Prostate gland (tissue), 2 donors: ENCODE data around the gene MALRD1. TPM values are rescaled to one million over a fixed set of nuclear protein-coding genes. Genes with fewer than 3 reads are reported as not detected.

Experiments used
- DNase-seq: peaks from one replicate; pipeline ENCODE4 v3.0.0-alpha.2; 2019; ENCODE audit warnings: low spot score
- H3K27ac ChIP-seq, 2 donors: fragments of 200-600 bp; sonication (generic); 2 replicates each; pipeline ENCODE4 v1.5.1; 2017 to 2019
- H3K27me3 ChIP-seq: fragments of 200-600 bp; sonication (generic); replicated peaks from 2 replicates; pipeline ENCODE4 v1.5.1; 2019; ENCODE audit not compliant: insufficient read depth
- H3K36me3 ChIP-seq, 2 donors: fragments of 200-600 bp; sonication (generic); 1 replicate in 1 of 2; 2 replicates in 1 of 2; pipeline versions ENCODE4 v1.5.1 to v1.8.1; 2017 to 2019
- H3K4me1 ChIP-seq: fragments of 200-600 bp; sonication (generic); replicated peaks from 2 replicates; pipeline ENCODE4 v1.5.1; 2019
- H3K4me3 ChIP-seq, 2 donors: fragments of 200-600 bp; sonication (generic); 2 replicates each; pipeline ENCODE4 v1.5.1; 2017 to 2019
- H3K9me3 ChIP-seq: fragments of 200-600 bp; sonication (generic); 2 replicates; pipeline ENCODE4 v1.5.1; 2017
- POLR2A ChIP-seq: fragments of 450-650 bp; IDR thresholded peaks from one replicate; pipeline ENCODE4 v1.6.1; 2016; ENCODE audit warnings: antibody characterized with exemption, mild to moderate bottlenecking
- POLR2AphosphoS5 ChIP-seq: sonication (generic); formaldehyde crosslinking; IDR thresholded peaks from one replicate; pipeline ENCODE4 v1.6.1; 2017; ENCODE audit warnings: antibody characterized with exemption
- WGBS: methylation state at CpG from one replicate; pipeline ENCODE4 v1.1.5; 2018; 5-methylcytosine and 5-hydroxymethylcytosine counted together
- intact Hi-C: fragments of 100-400 bp; cut with DNase I; formaldehyde crosslinking; loops from one replicate; pipeline ENCODE4 v1.14.2; 2022
- total RNA-seq, 2 donors: library from RNA; depleted of rRNA; stranded (reverse); fragments of >200 nt; gene quantifications; one replicate each; pipeline ENCODE4 v1.1.0, GENCODE V29; 2016
- TF ChIP-seq, protein P1 (sequence below), 4 experiments: fragments of 200-600 bp in 2 of 4; fragments of 450-650 bp in 2 of 4; sonication (generic) in 2 of 4; IDR thresholded peaks; 1 replicate in 3 of 4; 2 replicates in 1 of 4; pipeline ENCODE4 v1.5.1; 2016 to 2019; ENCODE audit warnings: antibody characterized with exemption in 4 of 4, mild to moderate bottlenecking in 2 of 4, moderate library complexity in 2 of 4

Gene MALRD1
- total RNA-seq, 2 donors from 2014 or later = 2.1 TPM; not detected in 1

GRCh38 chr10:19772972-19773371 is 724.4 kb downstream of the MALRD1 start:
- intact Hi-C loops = no loop called here
- Histone ChIP-seq H3K4me3 (no peak overlapping the region), H3K36me3 (no peaks in the 10 kb centered on the region), H3K27ac (no peak overlapping the region), H3K9me3 (no peaks in the 10 kb centered on the region), H3K27me3 (no peaks in the 10 kb centered on the region), H3K4me1 (no peaks in the 10 kb centered on the region)
- no peak for DNase-seq
- 80% methylated on average over 2 of the region's 2 CpGs for WGBS
- TF ChIP-seq POLR2A = no peak
- no peak for TF ChIP-seq POLR2AphosphoS5

GRCh38 chr10:19775296-19775695 is 726.7 kb downstream of the MALRD1 start:
- no peaks in the 10 kb centered on the region for H3K36me3 ChIP-seq
- DNase-seq = no peak
- H3K27me3 ChIP-seq = no peaks in the 10 kb centered on the region
- H3K4me3 ChIP-seq = no peak overlapping the region
- no peaks in the 10 kb centered on the region for H3K4me1 ChIP-seq
- no peak overlapping the region for H3K27ac ChIP-seq
- no peaks in the 10 kb centered on the region for H3K9me3 ChIP-seq
- intact Hi-C loops = no loop called here
- no peak for TF ChIP-seq POLR2A
- TF ChIP-seq POLR2AphosphoS5 = no peak
- TF ChIP-seq, protein P1, sequence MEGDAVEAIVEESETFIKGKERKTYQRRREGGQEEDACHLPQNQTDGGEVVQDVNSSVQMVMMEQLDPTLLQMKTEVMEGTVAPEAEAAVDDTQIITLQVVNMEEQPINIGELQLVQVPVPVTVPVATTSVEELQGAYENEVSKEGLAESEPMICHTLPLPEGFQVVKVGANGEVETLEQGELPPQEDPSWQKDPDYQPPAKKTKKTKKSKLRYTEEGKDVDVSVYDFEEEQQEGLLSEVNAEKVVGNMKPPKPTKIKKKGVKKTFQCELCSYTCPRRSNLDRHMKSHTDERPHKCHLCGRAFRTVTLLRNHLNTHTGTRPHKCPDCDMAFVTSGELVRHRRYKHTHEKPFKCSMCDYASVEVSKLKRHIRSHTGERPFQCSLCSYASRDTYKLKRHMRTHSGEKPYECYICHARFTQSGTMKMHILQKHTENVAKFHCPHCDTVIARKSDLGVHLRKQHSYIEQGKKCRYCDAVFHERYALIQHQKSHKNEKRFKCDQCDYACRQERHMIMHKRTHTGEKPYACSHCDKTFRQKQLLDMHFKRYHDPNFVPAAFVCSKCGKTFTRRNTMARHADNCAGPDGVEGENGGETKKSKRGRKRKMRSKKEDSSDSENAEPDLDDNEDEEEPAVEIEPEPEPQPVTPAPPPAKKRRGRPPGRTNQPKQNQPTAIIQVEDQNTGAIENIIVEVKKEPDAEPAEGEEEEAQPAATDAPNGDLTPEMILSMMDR (IDR thresholded peaks at IDR 0.05) = no peak
- 78% methylated on average over 2 of the region's 2 CpGs for WGBS

DNA sequence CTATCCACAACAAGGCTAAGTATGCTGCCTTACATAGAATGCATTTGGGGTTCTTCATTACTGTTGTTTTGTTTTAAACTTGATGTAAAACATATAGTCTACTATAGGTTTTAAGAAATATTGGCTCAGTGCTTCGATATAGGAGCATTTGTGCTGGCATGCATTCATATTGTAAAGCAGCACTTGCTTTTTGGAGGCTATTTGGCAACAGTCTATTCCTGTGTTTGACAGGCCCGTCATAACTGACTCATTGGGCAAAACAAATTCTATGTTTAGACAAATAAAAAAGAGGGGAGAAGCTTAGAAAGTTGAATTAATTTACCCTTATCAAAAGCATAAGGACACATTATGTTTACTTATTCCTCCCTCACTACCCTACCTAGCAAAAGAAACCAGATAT is 729.2 kb downstream of the MALRD1 start:
- whole genome bisulfite sequencing = 55% methylated on average over 2 of the region's 2 CpGs
- Histone ChIP-seq H3K4me3 (no peak overlapping the region), H3K27me3 (no peaks in the 10 kb centered on the region), H3K27ac (no peak overlapping the region), H3K9me3 (no peaks in the 10 kb centered on the region), H3K36me3 (no peaks in the 10 kb centered on the region), H3K4me1 (no peaks in the 10 kb centered on the region)
- TF ChIP-seq POLR2A (no peak), POLR2AphosphoS5 (no peak)
- TF ChIP-seq, protein P1 (IDR thresholded peaks at IDR 0.05) = no peak
- DNase-seq = no peak
- intact Hi-C loops = no loop called here

GRCh38 chr10:19778996-19779395 is 730.4 kb downstream of the MALRD1 start:
- 60% methylated on average over 2 of the region's 2 CpGs for WGBS
- Histone ChIP-seq H3K4me3 (no peak overlapping the region), H3K9me3 (no peaks in the 10 kb centered on the region), H3K36me3 (no peaks in the 10 kb centered on the region), H3K27ac (no peak overlapping the region), H3K4me1 (no peaks in the 10 kb centered on the region), H3K27me3 (no peaks in the 10 kb centered on the region)
- TF ChIP-seq, protein P1 (IDR thresholded peaks at IDR 0.05) = no peak
- TF ChIP-seq POLR2A (no peak), POLR2AphosphoS5 (no peak)
- no peak for DNase-seq
- intact Hi-C loops = no loop called here

DNA sequence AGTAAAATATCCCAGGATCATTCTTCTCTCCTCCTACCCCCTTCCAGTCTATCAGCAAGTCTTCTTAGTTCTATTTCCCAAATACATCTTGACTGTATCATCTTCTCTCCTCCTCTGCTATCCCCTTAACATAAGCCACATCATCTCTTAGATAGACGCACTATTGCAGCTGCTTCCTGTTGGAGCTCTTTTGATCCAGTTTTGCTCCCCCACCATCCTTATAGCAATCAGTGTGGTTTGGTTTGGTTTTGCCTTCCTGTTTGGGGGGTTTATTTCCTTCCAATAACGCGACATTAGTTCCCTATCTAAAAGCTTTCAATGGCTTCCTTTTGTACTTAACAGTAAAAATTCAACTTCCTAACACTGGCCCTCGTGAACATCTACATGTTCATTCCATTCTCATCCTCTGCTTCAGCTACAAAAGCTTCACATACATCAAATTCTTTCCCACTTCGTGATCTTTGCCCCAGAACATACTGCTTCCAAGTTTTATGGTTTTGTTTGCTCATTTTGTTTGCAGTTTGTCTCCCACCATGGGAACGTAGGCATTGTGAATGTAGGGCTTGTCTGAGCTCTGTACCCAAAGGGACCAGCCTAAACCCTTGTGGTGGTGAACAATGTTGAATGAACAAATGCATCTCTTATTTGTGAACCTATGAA is 734.0 kb downstream of the MALRD1 start:
- no peaks in the 10 kb centered on the region for H3K27me3 ChIP-seq
- TF ChIP-seq POLR2A (no peak), POLR2AphosphoS5 (no peak)
- TF ChIP-seq, protein P1 (IDR thresholded peaks at IDR 0.05) = no peak
- 61% methylated on average over 6 of the region's 6 CpGs for WGBS
- no peaks in the 10 kb centered on the region for H3K9me3 ChIP-seq
- intact Hi-C loops = no loop called here
- no peak overlapping the region for H3K27ac ChIP-seq
- no peak for DNase-seq
- no peak overlapping the region for H3K4me3 ChIP-seq
- no peaks in the 10 kb centered on the region for H3K36me3 ChIP-seq
- H3K4me1 ChIP-seq = no peaks in the 10 kb centered on the region
